ENCODE results near the gene SMAD2.

Gene SMAD2

DNA sequence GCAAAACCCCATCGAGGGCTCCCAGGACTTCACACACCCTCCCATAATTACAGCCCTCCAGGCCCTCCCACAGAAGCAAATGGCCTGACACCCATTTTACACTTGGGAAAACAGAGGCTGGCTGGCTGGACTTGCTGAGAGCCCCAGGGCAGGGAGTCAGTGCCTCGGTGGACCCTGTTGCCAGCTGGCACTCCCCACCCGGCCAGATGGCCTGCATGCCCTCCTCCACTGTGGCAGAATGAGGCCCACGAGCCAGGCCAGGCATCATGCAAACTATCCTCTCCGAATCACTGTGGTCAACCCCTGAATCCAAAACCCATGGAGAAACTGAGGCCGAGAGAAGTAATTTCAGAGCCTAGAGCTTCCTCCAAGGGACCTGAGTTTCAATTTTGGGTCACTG is 129.7 kb downstream of the SMAD2 start:
- H4K20me1 ChIP-seq (ENCODE audit: insufficient read depth, low read length): no peaks in the 10 kb centered on the region
- no peaks in the 10 kb centered on the region for H3K36me3 ChIP-seq (replicated peaks; ENCODE audit: insufficient read depth, low read length)
- H3F3A ChIP-seq (ENCODE audit: insufficient read depth, low read length): no peaks in the 10 kb centered on the region
- no peaks in the 10 kb centered on the region for H3K79me2 ChIP-seq (ENCODE audit: low read length)
- no peaks in the 10 kb centered on the region for H3K9me2 ChIP-seq (replicated peaks; ENCODE audit: insufficient read depth, low read length)
- H3K4me3 ChIP-seq (ENCODE audit: low read length): no peak overlapping the region
- H3K9ac ChIP-seq (ENCODE audit: low read length): no peak overlapping the region
- TF ChIP-seq, protein P1, sequence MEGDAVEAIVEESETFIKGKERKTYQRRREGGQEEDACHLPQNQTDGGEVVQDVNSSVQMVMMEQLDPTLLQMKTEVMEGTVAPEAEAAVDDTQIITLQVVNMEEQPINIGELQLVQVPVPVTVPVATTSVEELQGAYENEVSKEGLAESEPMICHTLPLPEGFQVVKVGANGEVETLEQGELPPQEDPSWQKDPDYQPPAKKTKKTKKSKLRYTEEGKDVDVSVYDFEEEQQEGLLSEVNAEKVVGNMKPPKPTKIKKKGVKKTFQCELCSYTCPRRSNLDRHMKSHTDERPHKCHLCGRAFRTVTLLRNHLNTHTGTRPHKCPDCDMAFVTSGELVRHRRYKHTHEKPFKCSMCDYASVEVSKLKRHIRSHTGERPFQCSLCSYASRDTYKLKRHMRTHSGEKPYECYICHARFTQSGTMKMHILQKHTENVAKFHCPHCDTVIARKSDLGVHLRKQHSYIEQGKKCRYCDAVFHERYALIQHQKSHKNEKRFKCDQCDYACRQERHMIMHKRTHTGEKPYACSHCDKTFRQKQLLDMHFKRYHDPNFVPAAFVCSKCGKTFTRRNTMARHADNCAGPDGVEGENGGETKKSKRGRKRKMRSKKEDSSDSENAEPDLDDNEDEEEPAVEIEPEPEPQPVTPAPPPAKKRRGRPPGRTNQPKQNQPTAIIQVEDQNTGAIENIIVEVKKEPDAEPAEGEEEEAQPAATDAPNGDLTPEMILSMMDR (IDR thresholded peaks at IDR 0.05; ENCODE audit: low read length): no peak
- TF ChIP-seq EZH2phosphoT487 (IDR thresholded peaks at IDR 0.05; ENCODE audit: low read length): no peak
- H3K27me3 ChIP-seq (replicated peaks; ENCODE audit: insufficient read depth, low read length): no peaks in the 10 kb centered on the region
- H3K4me1 ChIP-seq (ENCODE audit: low read length): no peaks in the 10 kb centered on the region
- H2AFZ ChIP-seq (ENCODE audit: low read length): no peak overlapping the region
- no peak overlapping the region for H3K4me2 ChIP-seq (ENCODE audit: low read depth, low read length)
- H3K9me3 ChIP-seq (replicated peaks; ENCODE audit: insufficient read depth, low read length): no peaks in the 10 kb centered on the region
- no peak overlapping the region for H3K27ac ChIP-seq (ENCODE audit: low read length)
- no peak for DNase-seq

DNA sequence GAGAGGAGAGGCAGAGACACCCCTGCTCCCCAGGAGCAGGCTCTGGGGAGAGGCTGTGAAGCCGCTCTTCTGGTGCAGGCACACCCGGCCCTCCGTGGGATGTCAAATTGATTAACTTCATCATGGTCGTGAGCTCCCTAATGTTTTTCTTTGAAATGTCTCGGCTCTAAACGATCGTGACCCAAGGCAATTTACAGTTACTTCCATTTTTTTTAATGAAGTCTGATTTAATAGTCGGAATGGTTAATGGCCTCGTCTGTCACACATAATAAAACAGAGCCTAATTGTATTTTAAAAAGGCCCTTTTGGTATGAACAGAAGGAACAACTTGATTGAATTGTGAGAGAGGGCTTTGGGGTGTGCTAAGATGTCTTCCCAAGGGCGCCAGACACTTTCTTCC is 130.2 kb downstream of the SMAD2 start:
- TF ChIP-seq EZH2 (optimal IDR thresholded peaks at IDR 0.05; ENCODE audit: low read depth, low read length) (no peak), EZH2phosphoT487 (IDR thresholded peaks at IDR 0.05; ENCODE audit: low read length) (no peak)
- TF ChIP-seq, protein P1 (IDR thresholded peaks at IDR 0.05; ENCODE audit: low read length): no peak
- Histone ChIP-seq H3K27me3 (replicated peaks; ENCODE audit: insufficient read depth, low read length) (no peaks in the 10 kb centered on the region), H3K9me2 (replicated peaks; ENCODE audit: insufficient read depth, low read length) (no peaks in the 10 kb centered on the region), H3K4me1 (ENCODE audit: low read length) (no peaks in the 10 kb centered on the region), H4K20me1 (ENCODE audit: insufficient read depth, low read length) (no peaks in the 10 kb centered on the region), H3K36me3 (replicated peaks; ENCODE audit: insufficient read depth, low read length) (no peaks in the 10 kb centered on the region), H3K27ac (ENCODE audit: low read length) (no peak overlapping the region), H3K9me3 (replicated peaks; ENCODE audit: insufficient read depth, low read length) (no peaks in the 10 kb centered on the region), H3F3A (ENCODE audit: insufficient read depth, low read length) (no peaks in the 10 kb centered on the region), H3K79me2 (ENCODE audit: low read length) (no peaks in the 10 kb centered on the region), H3K9ac (ENCODE audit: low read length) (no peak overlapping the region), H3K4me2 (ENCODE audit: low read depth, low read length) (no peak overlapping the region), H2AFZ (ENCODE audit: low read length) (no peak overlapping the region), H3K4me3 (ENCODE audit: low read length) (no peak overlapping the region)
- no peak for DNase-seq

DNA sequence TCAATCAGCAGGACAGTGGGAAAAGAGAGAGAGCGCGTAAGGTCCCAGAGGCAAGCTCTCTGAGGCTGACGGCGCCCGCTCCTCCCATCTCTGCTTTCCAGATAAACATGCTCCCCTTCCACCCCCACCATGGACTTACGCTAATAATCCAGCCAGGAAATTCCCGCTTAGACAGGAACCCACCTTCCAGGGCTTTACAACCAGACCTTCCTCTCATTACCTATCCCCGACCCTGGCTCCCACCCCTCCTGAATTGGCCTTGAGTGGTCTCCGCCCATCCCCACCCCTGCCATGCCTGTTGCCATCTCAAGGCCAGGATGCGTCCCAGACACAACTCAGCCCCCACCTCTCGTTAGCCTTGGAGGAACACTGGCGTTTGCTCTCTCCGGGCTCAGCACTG is 131.1 kb downstream of the SMAD2 start:
- Histone ChIP-seq H2AFZ (ENCODE audit: low read length) (no peak overlapping the region), H3F3A (ENCODE audit: insufficient read depth, low read length) (no peaks in the 10 kb centered on the region), H3K27ac (ENCODE audit: low read length) (no peak overlapping the region), H3K36me3 (replicated peaks; ENCODE audit: insufficient read depth, low read length) (no peaks in the 10 kb centered on the region), H3K9me3 (replicated peaks; ENCODE audit: insufficient read depth, low read length) (no peaks in the 10 kb centered on the region), H3K9ac (ENCODE audit: low read length) (no peak overlapping the region), H4K20me1 (ENCODE audit: insufficient read depth, low read length) (no peaks in the 10 kb centered on the region), H3K4me2 (ENCODE audit: low read depth, low read length) (no peak overlapping the region), H3K27me3 (replicated peaks; ENCODE audit: insufficient read depth, low read length) (no peaks in the 10 kb centered on the region), H3K4me1 (ENCODE audit: low read length) (no peaks in the 10 kb centered on the region), H3K9me2 (replicated peaks; ENCODE audit: insufficient read depth, low read length) (no peaks in the 10 kb centered on the region), H3K4me3 (ENCODE audit: low read length) (no peak overlapping the region), H3K79me2 (ENCODE audit: low read length) (no peaks in the 10 kb centered on the region)
- TF ChIP-seq EZH2 (optimal IDR thresholded peaks at IDR 0.05; ENCODE audit: low read depth, low read length): no peak
- TF ChIP-seq, protein P1 (IDR thresholded peaks at IDR 0.05; ENCODE audit: low read length): no peak
- no peak for TF ChIP-seq EZH2phosphoT487 (IDR thresholded peaks at IDR 0.05; ENCODE audit: low read length)
- no peak for DNase-seq
